H7 (cell line): Measurements from ENCODE around the gene OR8D1. TPM values are rescaled to one million over a fixed set of nuclear protein-coding genes. Genes with fewer than 3 reads are reported as not detected.

ENCODE experiments used
- DNase-seq: peaks from one replicate; pipeline ENCODE4 v3.0.0; 2012
- H3K27me3 ChIP-seq: 2 replicates; pipeline ENCODE4 v1.6.0; 2011; ENCODE audit warnings: mild to moderate bottlenecking, low read length; ENCODE audit not compliant: control insufficient read depth, insufficient read depth
- H3K36me3 ChIP-seq: replicated peaks from 2 replicates; pipeline ENCODE4 v1.5.1; 2011; ENCODE audit warnings: low read length; ENCODE audit not compliant: control insufficient read depth, insufficient read depth
- H3K4me3 ChIP-seq: 2 replicates; pipeline ENCODE4 v1.5.1; 2011; ENCODE audit warnings: low read depth, mild to moderate bottlenecking, control low read depth, low read length, moderate library complexity; ENCODE audit not compliant: insufficient read depth
- total RNA-seq: library from RNA; depleted of rRNA; stranded (reverse); fragments of >200 nt; shearing (Covaris generic); gene quantifications from 2 replicates; pipeline ENCODE4 v1.2.3, GENCODE V29; 2014; rRNA removed

OR8D1 gene
- total RNA-seq, 1 experiment from 2014 or later, result not detected

- Histone ChIP-seq H3K36me3 (no peaks in the 10 kb centered on the region), H3K4me3 (no peak within 1 kb of the TSS), H3K27me3 (no peaks in the 10 kb centered on the region; the same call in 1 of the 2 replicates)
- no peak for DNase-seq
Measured at GRCh38 chr11:124256076-124256475, 57.7 kb downstream of the OR8D1 start, which contains the start of gene OR8G5. Gene OR8G5, plus strand, starts transcription at chr11:124256376. Its CDS starts 8,556 bp downstream, at chr11:124264932.

Other genes with a start within 250 kb of the OR8D1 start
- gene VWA5A, start 198.5 kb downstream of the OR8D1 start, total RNA-seq, result 15.1 and 17.8 TPM in 2 replicates
- not detected in 2 replicates for gene OR10D3, start 130.6 kb downstream of the OR8D1 start, total RNA-seq
- gene OR8G1, start 72.9 kb downstream of the OR8D1 start, total RNA-seq, result not detected in 2 replicates
- not detected in 2 replicates for gene OR8G5, start 57.6 kb downstream of the OR8D1 start, total RNA-seq
- gene OR8D2, start 6.2 kb upstream of the OR8D1 start, total RNA-seq, result not detected in 2 replicates
- gene OR8B2, start 70.5 kb upstream of the OR8D1 start, total RNA-seq, result not detected in 2 replicates
- not detected in 2 replicates for gene OR8B3, start 85.1 kb upstream of the OR8D1 start, total RNA-seq
- not detected in 2 replicates for gene OR8B4, start 110.9 kb upstream of the OR8D1 start, total RNA-seq
- gene OR8B8, start 131.7 kb upstream of the OR8D1 start, total RNA-seq, result not detected in 2 replicates
- gene OR8B12, start 229.7 kb upstream of the OR8D1 start, total RNA-seq, result not detected in 2 replicates